ENCODE measurements around the gene GPC6. TPM values are rescaled to one million over a fixed set of nuclear protein-coding genes. Genes with fewer than 3 reads are reported as not detected.

The GPC6 gene
- total and polyA plus RNA-seq, 9 of the 15 experiments (the other 6 are each of a cell fraction or from before 2014, with no cell fraction given): under 0.01 to 0.20 (median 0.01) TPM; not detected in 4

- no peaks in the 10 kb centered on the region for H3K9me1 ChIP-seq (ENCODE audit: control insufficient read depth, insufficient read depth, low read length)
- no peak for DNase-seq (ENCODE audit: extremely low read depth in 1 of 4, low spot score in 3 of 4)
- ChIA-PET CTCF (ENCODE audit: low intra/inter-chr PET ratio) (no interaction called here), POLR2A (no interaction called here)
- no peak overlapping the region for H2AFZ ChIP-seq (ENCODE audit: low read depth, low read length)
- H3K36me3 ChIP-seq (ENCODE audit: control insufficient read depth, insufficient read depth, low read length): no peaks in the 10 kb centered on the region
- no peaks in the 10 kb centered on the region for H3K9me3 ChIP-seq (replicated peaks; ENCODE audit: control insufficient read depth, insufficient read depth, low read depth, low read length)
- no peak overlapping the region for H3K4me3 ChIP-seq
- intact Hi-C loops (cut with micrococcal nuclease): no loop called here
- BruUV-seq (replicated peaks): no TSS peak
- no peak for FAIRE-seq
- no peaks in the 10 kb centered on the region for H3K79me2 ChIP-seq (ENCODE audit: control insufficient read depth, insufficient read depth, low read length)
- H3K9ac ChIP-seq (ENCODE audit: insufficient read depth in 1 of 2, low read depth in 2 of 2, low read length in 2 of 2): no peak overlapping the region
- no peaks in the 10 kb centered on the region for H3K4me1 ChIP-seq (replicated peaks in 1 of 2; ENCODE audit: control insufficient read depth in 2 of 2, insufficient read depth in 2 of 2, low read length in 2 of 2)
- H3K4me2 ChIP-seq (ENCODE audit: insufficient read depth, low read length): no peak overlapping the region
- no peak for ATAC-seq
- no peak overlapping the region for H3K27ac ChIP-seq (ENCODE audit: extremely low read depth, low read depth, low read length)
- 0% methylated on average over 3 of the region's 3 CpGs for WGBS (ENCODE audit: insufficient coverage, low coverage, missing lambda C conversion rate)
- in situ Hi-C loops (cut with MboI): no loop called here
- no peaks in the 10 kb centered on the region for H3K27me3 ChIP-seq (ENCODE audit: control insufficient read depth in 2 of 2, insufficient read depth in 2 of 2, low read length in 2 of 2)
- no peaks in the 10 kb centered on the region for H4K20me1 ChIP-seq (replicated peaks; ENCODE audit: control insufficient read depth, insufficient read depth, low read length)
- TF ChIP-seq CBX3 (IDR thresholded peaks at IDR 0.05; ENCODE audit: borderline replicate concordance in 1 of 2, low read length in 2 of 2) (no peak), MCM3 (IDR thresholded peaks at IDR 0.05) (no peak), PCBP1 (IDR thresholded peaks at IDR 0.05; ENCODE audit: low read depth, low read length, poor library complexity, severe bottlenecking) (no peak)
Observed at GRCh38 chr13:93834051-93834450, 607.4 kb downstream of the GPC6 start.

- intact Hi-C loops (cut with micrococcal nuclease): no loop called here
- Histone ChIP-seq H3K27me3 (ENCODE audit: control insufficient read depth in 2 of 2, insufficient read depth in 2 of 2, low read length in 2 of 2) (no peaks in the 10 kb centered on the region), H3K9me1 (ENCODE audit: control insufficient read depth, insufficient read depth, low read length) (no peaks in the 10 kb centered on the region), H3K9ac (ENCODE audit: insufficient read depth in 1 of 2, low read depth in 2 of 2, low read length in 2 of 2) (no peak overlapping the region), H3K4me2 (ENCODE audit: insufficient read depth, low read length) (no peak overlapping the region), H3K27ac (ENCODE audit: extremely low read depth, low read depth, low read length) (no peak overlapping the region), H3K36me3 (ENCODE audit: control insufficient read depth, insufficient read depth, low read length) (no peaks in the 10 kb centered on the region), H3K9me3 (replicated peaks; ENCODE audit: control insufficient read depth, insufficient read depth, low read depth, low read length) (no peaks in the 10 kb centered on the region), H3K4me3 (no peak overlapping the region), H3K79me2 (ENCODE audit: control insufficient read depth, insufficient read depth, low read length) (no peaks in the 10 kb centered on the region), H3K4me1 (replicated peaks in 1 of 2; ENCODE audit: control insufficient read depth in 2 of 2, insufficient read depth in 2 of 2, low read length in 2 of 2) (no peaks in the 10 kb centered on the region), H4K20me1 (replicated peaks; ENCODE audit: control insufficient read depth, insufficient read depth, low read length) (no peaks in the 10 kb centered on the region), H2AFZ (ENCODE audit: low read depth, low read length) (no peak overlapping the region)
- WGBS (ENCODE audit: insufficient coverage, low coverage, missing lambda C conversion rate): 0% methylated on average over 1 of the region's 3 CpGs
- ChIA-PET CTCF (ENCODE audit: low intra/inter-chr PET ratio) (no interaction called here), POLR2A (no interaction called here)
- BruUV-seq (replicated peaks): no TSS peak
- DNase-seq (ENCODE audit: extremely low read depth in 1 of 4, low spot score in 3 of 4): no peak
- ATAC-seq: no peak
- FAIRE-seq: no peak
- no peak for TF ChIP-seq ESRRB (CRISPR knock-in tag; IDR thresholded peaks at IDR 0.05; ENCODE audit: borderline replicate concordance)
- no peak for TF ChIP-seq RBM14 (IDR thresholded peaks at IDR 0.05; ENCODE audit: borderline replicate concordance, insufficient read depth, low read depth, low read length)
- TF ChIP-seq SMAD2 (IDR thresholded peaks at IDR 0.05; ENCODE audit: low read depth, low read length): no peak
- TF ChIP-seq SNAPC5 (CRISPR knock-in tag; IDR thresholded peaks at IDR 0.05): no peak
- in situ Hi-C loops (cut with MboI): no loop called here
Observed at GRCh38 chr13:93843082-93843481, 616.5 kb downstream of the GPC6 start.
